HG03066 (cell line): Measurements from ENCODE around the gene SPINT2.
"Not testable (repeated sequence)": the region's sequence is repeated elsewhere in the genome, so short reads cannot be mapped to it uniquely, and the experiment has no call there.

Experiments
- ATAC-seq: cut with Tn5 transposase; IDR thresholded peaks from one replicate; pipeline ENCODE4 v1.9.1; 2021; ENCODE audit warnings: low read depth; ENCODE audit not compliant: unreplicated experiment

The SPINT2 gene

DNA sequence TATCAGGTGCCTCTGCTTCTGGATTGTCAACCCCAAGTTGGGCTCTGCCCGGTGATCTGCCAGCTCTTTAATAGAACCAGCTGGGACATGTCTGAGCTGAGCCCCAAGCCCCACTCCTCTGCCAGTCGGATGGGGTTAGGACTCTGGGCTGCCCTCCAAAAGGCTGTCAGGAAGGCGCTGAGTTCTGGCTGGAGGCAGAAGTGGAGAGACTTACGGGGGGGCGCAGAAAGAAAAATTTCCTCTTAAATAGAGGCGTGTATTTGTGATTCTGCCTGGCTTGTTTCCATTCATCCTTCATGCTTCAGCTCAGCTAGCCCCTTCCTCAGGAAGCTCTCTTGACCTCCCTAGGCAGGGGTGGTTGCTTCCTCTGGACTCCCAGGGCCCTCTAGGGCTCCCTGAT is 54.3 kb downstream of the SPINT2 start:
- ATAC-seq: no peak

DNA sequence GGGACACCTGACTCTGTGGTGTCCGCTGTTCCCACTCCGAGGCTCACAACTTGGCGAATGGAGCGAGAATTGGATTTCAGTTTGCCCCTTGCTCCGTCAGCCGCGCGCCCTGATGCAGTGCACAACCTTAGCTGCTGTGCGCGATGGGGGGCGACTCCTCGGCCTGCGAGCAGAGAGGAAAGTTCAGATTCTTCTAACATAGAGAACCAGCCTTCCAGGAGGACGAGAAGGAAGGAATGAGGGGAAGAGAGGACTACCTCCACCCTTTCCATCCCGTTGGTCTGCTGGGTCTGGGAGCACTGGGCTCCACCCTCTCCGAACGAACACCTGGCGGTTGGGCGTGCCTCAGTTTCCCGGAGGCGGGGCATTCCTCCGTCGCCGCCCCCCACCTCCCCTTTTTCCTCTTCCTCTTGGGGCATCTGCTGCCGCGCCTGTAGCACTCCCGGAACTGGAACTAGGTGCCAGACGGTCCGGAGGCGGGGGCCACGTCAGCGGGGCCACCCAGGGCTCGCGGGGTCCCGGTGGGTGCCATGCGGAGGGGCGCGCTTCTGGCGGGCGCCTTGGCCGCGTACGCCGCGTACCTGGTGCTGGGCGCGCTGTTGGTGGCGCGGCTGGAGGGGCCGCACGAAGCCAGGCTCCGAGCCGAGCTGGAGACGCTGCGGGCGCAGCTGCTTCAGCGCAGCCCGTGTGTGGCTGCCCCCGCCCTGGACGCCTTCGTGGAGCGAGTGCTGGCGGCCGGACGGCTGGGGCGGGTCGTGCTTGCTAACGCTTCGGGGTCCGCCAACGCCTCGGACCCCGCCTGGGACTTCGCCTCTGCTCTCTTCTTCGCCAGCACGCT is 55.3 kb downstream of the SPINT2 start, which contains the start of gene KCNK6:
Gene KCNK6 (plus strand): TSS at position 425 of the 838 bp plus-strand sequence. CDS start 106 bp downstream, at position 531.
- no peak for ATAC-seq

DNA sequence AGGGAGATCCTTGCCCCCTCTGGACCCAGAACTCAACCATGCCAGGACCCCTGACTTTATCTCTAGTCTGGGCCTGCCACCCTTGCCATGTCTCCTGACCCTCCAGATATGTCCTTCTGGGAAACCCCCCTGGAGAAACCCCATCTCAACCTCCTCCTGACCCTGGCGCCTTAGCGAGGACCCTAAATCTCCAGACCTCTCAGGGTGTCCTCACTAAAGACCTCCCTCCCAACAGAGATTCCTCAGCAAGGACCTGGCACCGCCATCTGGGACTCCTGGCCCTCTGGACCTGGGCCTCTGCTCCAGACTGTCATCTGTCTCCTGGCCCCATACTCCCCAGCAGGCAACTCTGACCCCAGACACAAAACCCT is 56.6 kb downstream of the SPINT2 start:
- no peak for ATAC-seq

DNA sequence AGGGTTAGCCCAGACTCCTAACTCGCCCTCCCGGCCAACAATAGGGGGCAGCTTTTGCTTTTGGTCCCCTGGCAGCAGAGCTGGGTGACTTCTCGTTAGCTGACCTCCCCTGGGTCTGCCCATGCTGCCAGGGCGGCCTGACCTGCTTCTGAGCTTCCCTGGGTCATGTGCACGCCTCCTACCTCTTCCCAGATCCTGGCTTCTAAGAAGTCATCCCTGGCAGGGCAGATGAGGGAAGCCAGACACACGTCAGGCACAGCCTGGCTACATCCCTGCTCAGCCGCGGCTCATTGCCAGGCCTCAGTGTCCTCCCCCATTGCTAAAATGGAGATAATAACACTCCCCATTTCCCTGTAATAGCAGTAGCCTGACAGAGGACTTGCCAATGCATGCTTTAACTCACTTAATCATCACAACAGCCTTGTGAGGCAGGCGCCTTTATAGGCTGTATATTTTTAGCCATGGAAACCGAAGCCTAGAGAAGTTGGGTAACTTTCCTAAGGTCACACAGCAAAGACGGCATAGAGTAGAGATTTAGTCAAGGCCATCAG is 57.3 kb downstream of the SPINT2 start:
- ATAC-seq: no peak

DNA sequence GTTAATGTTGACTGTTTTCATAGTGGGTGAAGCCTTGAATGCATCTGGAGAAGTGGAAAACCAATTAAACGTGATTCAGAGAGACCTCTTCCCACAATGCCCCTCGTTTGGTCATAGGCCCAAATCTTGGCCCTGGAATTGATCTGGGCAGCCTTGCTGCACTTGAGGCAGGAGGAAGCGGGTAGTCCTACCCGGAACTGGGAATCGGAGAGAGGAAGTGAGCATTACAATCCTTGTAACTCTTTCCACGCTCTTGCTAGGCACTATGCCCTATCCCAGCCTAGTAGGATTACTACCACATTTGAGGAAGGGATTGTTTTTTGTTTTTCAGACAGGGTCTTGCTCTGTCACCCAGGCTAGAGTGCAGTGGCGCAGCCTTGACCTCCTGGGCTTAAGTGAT is 58.9 kb downstream of the SPINT2 start:
- no peak for ATAC-seq

DNA sequence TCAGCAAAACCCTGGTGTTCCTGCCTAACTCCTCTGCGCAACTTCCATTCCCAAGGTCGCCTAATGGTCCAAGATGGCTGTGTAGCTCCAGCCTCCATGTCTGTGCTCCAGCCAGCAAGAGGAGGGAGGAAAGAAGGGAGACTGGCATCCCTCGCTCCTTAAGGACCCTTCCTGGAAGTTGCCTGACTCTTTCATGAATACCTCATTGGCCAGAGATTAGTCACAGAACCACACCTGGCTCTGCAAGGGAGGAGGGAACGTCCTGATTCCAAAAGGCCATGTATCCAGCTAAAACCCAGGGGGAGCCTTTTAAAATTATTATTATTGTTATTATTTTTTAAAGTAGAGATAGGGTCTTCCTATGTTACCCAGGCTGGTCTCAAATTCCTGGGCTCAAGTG is 60.1 kb downstream of the SPINT2 start:
- no peak for ATAC-seq

DNA sequence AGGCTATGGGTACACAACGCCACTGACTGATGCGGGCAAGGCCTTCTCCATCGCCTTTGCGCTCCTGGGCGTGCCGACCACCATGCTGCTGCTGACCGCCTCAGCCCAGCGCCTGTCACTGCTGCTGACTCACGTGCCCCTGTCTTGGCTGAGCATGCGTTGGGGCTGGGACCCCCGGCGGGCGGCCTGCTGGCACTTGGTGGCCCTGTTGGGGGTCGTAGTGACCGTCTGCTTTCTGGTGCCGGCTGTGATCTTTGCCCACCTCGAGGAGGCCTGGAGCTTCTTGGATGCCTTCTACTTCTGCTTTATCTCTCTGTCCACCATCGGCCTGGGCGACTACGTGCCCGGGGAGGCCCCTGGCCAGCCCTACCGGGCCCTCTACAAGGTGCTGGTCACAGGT is 62.2 kb downstream of the SPINT2 start:
- ATAC-seq: no peak

DNA sequence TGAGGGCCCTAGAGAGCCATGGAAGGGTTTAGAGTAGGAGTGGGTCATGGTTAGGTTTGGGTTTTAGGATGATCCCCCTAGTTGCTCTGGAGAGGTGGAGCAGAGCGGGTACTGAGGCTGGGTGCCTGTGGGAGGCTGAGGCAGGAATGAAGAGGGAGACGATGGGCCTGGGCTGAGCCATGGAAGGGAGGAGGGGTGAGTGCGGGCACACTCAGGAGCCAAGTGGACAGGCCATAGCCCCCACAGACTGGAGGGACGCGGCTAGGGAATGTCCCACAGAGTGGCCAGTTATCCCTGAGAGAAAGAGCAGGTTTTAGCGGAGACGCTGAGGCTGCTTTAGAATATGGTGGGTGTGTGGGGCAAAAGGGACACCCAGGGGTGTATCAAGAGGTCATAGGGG is 65.3 kb downstream of the SPINT2 start:
- no peak for ATAC-seq

DNA sequence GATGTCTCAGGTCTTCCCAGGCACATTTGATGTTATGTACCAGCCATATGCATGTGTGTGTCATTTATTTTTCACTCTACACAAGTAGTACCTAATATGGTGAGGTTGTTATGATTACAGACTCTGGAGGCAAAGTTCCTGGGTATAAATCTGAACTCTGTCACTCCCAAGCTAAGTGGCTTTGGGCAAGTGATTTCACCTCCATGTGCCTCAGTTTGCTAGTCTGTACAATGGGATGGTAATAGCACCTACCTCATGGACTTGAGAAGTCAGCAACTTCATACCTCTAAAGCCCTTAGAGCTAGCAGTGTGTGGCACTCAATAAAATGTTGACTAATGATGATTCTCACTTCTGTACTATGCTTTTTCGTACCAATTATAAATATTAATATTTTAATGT is 67.4 kb downstream of the SPINT2 start:
- no peak for ATAC-seq

DNA sequence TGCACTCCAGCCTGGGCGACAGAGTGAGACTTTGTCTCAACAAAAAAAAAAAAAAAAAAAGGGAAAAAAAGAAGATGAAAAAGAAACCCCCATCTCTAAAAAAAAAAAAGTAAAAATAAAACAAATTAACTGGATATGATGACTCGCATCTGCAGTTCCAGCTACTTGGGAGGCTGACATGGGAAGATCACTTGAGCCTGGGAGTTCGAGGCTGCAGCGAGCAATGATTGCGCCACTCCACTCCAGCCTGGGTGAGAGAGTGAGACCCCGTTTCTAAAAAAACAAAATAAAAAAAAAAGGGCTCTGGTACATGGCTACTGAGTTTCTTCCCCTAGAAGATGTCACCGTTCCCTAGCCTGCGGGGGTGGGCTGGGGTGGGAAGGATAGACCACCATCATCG is 68.9 kb downstream of the SPINT2 start:
- no peak for ATAC-seq

DNA sequence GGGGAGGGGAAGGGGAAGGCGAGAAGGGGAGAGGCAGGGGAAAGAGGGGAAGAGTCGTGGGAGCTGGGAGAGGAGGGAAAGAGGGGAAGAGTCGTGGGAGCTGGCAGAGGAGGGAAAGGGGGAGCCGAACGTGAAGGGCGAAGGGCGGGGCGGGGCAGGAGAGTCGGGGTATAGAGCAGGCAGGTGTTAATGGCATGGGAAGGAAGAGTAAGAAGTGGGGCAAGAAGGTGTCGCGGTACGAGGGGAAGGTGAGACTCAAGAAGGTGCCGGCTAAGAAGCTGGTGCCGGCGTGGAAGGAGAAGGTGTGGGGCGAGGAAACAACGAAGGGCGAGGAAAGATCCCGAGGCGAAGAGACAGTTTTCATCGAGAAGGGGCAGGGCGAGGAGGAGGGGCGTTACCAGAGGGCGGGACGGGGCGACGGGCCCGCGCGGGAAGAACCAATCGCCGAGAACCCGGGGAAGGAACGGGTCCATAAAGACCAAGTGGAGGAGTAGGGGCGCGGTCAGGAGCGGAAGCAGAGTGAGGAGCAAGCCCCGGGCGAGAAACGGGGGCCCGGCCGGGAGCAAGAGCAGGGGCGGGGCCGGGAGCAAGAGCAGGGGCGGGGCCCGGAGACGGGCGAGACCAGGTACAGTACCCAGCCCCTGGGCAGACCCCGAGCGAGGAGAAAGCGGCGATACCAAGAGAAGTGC is 71.7 kb downstream of the SPINT2 start:
- peak; percentile 59 for ATAC-seq

DNA sequence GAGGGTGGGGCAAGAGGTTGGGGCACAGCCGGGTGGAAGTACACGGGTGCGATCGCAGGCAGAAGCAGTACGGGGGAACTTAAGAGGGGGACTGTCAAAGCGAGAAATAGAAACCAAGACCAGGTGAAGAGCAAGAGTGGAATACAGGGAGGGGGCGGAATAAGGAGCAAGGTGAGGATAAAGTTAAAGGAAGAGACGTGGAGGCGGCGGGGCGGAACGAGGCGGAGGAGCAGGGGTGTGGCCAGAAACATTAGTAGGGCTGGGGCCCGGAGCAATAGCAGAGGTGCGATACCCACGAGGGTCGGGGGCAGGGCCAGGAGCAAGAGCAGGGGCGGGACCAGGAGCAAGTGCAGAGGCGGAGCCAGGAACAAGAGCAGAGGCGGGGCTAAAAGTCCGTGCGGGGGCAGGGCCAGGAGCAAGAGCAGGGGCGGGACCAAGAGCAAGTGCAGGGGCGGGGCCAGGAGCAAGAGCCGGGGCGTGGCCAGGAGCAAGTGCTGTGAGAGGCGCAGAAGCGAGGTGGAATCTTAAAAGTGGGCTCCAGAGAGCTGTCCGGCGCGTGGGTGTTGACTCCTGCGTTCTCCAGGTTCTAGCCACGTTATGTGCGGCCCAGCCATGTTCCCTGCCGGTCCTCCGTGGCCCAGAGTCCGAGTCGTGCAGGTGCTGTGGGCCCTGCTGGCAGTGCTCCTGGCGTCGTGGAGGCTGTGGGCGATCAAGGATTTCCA is 72.4 kb downstream of the SPINT2 start:
- ATAC-seq: peak; percentile 40

DNA sequence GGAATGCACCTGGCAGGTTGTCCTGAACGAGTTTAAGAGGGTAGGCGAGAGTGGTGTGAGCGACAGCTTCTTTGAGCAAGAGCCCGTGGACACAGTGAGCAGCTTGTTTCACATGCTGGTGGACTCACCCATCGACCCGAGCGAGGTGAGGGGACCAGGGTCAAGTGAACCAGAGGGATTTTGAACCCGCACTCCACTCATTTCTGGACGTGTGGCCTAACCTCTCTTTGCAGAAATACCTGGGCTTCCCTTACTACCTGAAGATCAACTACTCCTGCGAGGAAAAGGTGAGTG is 72.9 kb downstream of the SPINT2 start:
- no peak for ATAC-seq

DNA sequence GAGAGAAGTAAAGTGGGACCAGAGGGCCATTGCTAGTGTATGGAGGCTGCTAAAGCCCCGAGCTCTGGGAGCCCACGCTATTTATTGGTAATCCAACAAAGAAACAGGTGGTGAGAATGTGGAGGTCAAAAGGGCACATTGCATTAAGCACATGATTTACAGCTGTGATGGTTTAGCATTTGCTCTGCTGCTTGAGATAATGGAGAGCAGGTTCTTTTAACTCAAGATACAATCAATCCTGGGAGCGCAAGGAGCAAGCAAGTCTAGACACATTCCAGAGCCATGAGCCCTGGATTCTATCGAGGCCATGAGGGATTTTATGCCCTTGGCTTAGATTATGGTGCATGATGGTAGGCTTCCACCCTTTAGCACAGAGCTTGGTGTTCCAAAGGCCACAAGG is 74.6 kb downstream of the SPINT2 start:
- not testable (repeated sequence) for ATAC-seq

DNA sequence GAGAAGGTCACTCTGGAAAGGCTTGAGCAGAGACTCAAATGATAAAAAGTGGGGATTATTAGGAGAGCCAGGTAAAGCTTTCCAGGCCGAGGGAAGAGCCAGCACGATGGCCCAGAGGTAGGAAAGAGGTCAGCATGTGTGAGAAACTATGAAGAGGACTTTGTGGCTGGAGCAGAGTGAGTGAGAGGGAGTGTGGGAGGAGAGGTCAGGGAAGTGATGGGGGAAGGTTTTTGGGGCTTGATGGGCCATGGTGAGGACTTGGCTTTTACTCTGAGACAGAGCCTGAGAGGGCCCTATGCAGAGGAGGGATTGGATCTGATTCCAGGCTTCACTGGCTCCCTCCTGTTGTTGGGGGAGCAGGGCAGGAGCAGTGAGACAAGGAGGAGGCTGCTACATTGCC is 76.6 kb downstream of the SPINT2 start:
- no peak for ATAC-seq
